OCI-LY1 (cell line): ENCODE measurements around the gene SHKBP1.
"Not testable (repeated sequence)": the region's sequence is repeated elsewhere in the genome, so short reads cannot be mapped to it uniquely, and the experiment has no call there.

Experiments used
- H2AFZ ChIP-seq: fragments of 200-600 bp; sonication (generic), shearing (Covaris generic); 2 replicates; pipeline ENCODE4 v1.6.0; 2014; ENCODE audit warnings: antibody characterized with exemption, mild to moderate bottlenecking, low read length
- H3F3A ChIP-seq: fragments of 200-600 bp; sonication (generic), shearing (Covaris generic); 2 replicates; pipeline ENCODE4 v1.6.0; 2014; ENCODE audit warnings: mild to moderate bottlenecking, antibody characterized with exemption, low read length, moderate library complexity; ENCODE audit not compliant: insufficient read depth
- H3K27ac ChIP-seq: fragments of 200-600 bp; sonication (generic); 2 replicates; pipeline ENCODE4 v1.5.1; 2014; ENCODE audit warnings: low read length, mixed run types, mild to moderate bottlenecking, low read depth; ENCODE audit not compliant: poor library complexity, severe bottlenecking
- H3K27me3 ChIP-seq: fragments of 200-600 bp; sonication (generic); 2 replicates; pipeline ENCODE4 v1.6.0; 2014; ENCODE audit warnings: antibody characterized with exemption, mild to moderate bottlenecking, low read length, moderate library complexity; ENCODE audit not compliant: insufficient read depth
- H3K36me3 ChIP-seq: fragments of 200-600 bp; sonication (generic); 2 replicates; pipeline ENCODE4 v1.6.1; 2014; ENCODE audit warnings: mild to moderate bottlenecking, antibody characterized with exemption, low read length, moderate library complexity, mixed read lengths; ENCODE audit not compliant: insufficient read depth
- H3K4me1 ChIP-seq: fragments of 200-600 bp; sonication (generic); 2 replicates; pipeline ENCODE4 v1.5.1; 2014; ENCODE audit warnings: mild to moderate bottlenecking, low read length, moderate library complexity; ENCODE audit not compliant: insufficient read depth, severe bottlenecking
- H3K4me2 ChIP-seq: fragments of 200-600 bp; sonication (generic), shearing (Covaris generic); 2 replicates; pipeline ENCODE4 v1.6.1; 2014; ENCODE audit warnings: low read length
- H3K4me3 ChIP-seq: fragments of 200-600 bp; sonication (generic); 2 replicates; pipeline ENCODE4 v1.5.1; 2014; ENCODE audit warnings: low read length, low read depth, mild to moderate bottlenecking, mixed read lengths; ENCODE audit not compliant: poor library complexity, severe bottlenecking
- H3K79me2 ChIP-seq: fragments of 200-600 bp; shearing (Covaris generic); 2 replicates; pipeline ENCODE4 v1.6.1; 2016; ENCODE audit warnings: mixed run types, low read length, mixed read lengths; ENCODE audit not compliant: insufficient read depth
- H3K9ac ChIP-seq: fragments of 200-600 bp; sonication (generic), shearing (Covaris generic); 2 replicates; pipeline ENCODE4 v1.6.1; 2014; ENCODE audit warnings: mild to moderate bottlenecking, low read length, mixed read lengths
- H3K9me2 ChIP-seq: fragments of 200-600 bp; sonication (generic), shearing (Covaris generic); 2 replicates; pipeline ENCODE4 v1.6.1; 2014; ENCODE audit warnings: low read depth, mild to moderate bottlenecking, low read length, mixed read lengths
- H3K9me3 ChIP-seq: fragments of 200-600 bp; shearing (Covaris generic); 2 replicates; pipeline ENCODE4 v1.6.1; 2014; ENCODE audit warnings: low read length, mixed read lengths
- H4K20me1 ChIP-seq: fragments of 200-600 bp; sonication (generic), shearing (Covaris generic); 2 replicates; pipeline ENCODE4 v1.6.0; 2016; ENCODE audit warnings: mild to moderate bottlenecking, low read length; ENCODE audit not compliant: insufficient read depth
- EZH2 ChIP-seq: fragments of 200-600 bp; sonication (generic), shearing (Covaris generic); IDR thresholded peaks from 2 replicates; pipeline ENCODE4 v1.8.0; 2017; ENCODE audit warnings: borderline replicate concordance, mixed run types, mild to moderate bottlenecking, antibody characterized with exemption, low read length, moderate library complexity, mixed read lengths
- TF ChIP-seq, protein P1 (sequence below): fragments of 200-600 bp; sonication (generic), shearing (Covaris generic); IDR thresholded peaks from 2 replicates; pipeline ENCODE4 v1.5.1; 2017; ENCODE audit warnings: mild to moderate bottlenecking, antibody characterized with exemption, low read length, moderate library complexity, mixed read lengths

Gene SHKBP1

DNA sequence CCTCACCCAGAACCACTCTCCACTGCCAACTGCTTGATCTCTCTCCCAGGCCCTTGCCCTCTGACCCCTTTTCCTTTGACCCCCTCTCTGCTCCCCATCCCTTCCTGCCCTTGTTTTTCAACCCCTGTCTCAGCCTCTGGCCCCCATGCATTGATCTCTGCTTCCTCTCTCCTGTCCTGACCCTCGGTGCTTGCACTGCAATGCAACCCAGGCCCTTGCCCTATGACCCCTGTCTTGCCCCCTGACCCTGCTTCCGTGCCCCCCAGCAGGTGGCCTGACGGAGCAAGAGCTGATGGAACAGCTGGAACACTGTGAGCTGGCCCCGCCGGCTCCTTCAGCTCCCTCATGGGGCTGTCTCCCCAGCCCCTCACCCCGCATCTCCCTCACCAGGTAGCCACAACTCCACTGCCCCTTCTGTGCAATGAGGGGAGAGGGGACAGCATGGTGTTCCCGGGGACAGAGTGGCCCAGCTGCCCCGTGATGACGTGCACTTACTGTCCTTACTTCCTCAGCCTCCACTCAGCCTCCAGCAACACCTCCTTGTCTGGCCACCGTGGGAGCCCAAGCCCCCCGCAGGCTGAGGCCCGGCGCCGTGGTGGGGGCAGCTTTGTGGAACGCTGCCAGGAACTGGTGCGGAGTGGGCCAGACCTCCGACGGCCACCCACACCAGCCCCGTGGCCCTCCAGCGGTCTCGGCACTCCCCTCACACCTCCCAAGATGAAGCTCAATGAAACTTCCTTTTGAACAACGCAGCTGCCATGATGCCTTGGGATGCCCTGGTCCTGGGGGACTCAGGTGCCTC is 14.0 kb downstream of the SHKBP1 start:
- Histone ChIP-seq H3K4me1 (peaks cover 3% of the 10 kb centered on the region), H4K20me1 (no peaks in the 10 kb centered on the region), H3K27ac (no peak overlapping the region), H2AFZ (no peak overlapping the region), H3K9me2 (no peaks in the 10 kb centered on the region), H3K79me2 (no peaks in the 10 kb centered on the region), H3F3A (no peaks in the 10 kb centered on the region), H3K9me3 (no peaks in the 10 kb centered on the region), H3K36me3 (peaks cover 19% of the 10 kb centered on the region), H3K4me3 (no peak overlapping the region), H3K27me3 (no peaks in the 10 kb centered on the region), H3K9ac (no peak overlapping the region), H3K4me2 (no peak overlapping the region)
- no peak for TF ChIP-seq EZH2
- TF ChIP-seq, protein P1, sequence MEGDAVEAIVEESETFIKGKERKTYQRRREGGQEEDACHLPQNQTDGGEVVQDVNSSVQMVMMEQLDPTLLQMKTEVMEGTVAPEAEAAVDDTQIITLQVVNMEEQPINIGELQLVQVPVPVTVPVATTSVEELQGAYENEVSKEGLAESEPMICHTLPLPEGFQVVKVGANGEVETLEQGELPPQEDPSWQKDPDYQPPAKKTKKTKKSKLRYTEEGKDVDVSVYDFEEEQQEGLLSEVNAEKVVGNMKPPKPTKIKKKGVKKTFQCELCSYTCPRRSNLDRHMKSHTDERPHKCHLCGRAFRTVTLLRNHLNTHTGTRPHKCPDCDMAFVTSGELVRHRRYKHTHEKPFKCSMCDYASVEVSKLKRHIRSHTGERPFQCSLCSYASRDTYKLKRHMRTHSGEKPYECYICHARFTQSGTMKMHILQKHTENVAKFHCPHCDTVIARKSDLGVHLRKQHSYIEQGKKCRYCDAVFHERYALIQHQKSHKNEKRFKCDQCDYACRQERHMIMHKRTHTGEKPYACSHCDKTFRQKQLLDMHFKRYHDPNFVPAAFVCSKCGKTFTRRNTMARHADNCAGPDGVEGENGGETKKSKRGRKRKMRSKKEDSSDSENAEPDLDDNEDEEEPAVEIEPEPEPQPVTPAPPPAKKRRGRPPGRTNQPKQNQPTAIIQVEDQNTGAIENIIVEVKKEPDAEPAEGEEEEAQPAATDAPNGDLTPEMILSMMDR = no peak

GRCh38 chr19:40591724-40592123 is 15.1 kb downstream of the SHKBP1 start:
- H3K4me1 ChIP-seq = not testable (repeated sequence)

DNA sequence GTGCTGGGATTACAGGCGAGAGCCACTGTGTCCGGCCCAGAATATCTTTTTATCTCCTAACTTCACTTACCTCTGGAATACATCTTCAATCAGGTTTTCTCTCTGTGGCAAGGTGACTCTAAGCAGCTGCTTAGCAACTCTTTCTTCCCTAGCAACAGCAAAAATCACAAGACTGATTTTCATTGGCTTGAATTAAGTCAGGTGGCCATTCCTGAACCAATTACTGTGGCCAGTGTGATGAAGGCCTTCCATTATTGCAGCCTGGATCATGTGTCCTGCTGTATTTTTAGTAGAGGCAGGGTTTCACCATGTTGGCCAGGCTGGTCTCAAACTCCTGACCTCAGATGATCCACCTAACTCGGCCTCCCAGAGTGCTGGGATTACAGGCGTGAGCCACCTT is 15.5 kb downstream of the SHKBP1 start:
- no peaks in the 10 kb centered on the region for H3K79me2 ChIP-seq
- H3K9ac ChIP-seq = no peak overlapping the region
- H3K9me2 ChIP-seq = no peaks in the 10 kb centered on the region
- no peaks in the 10 kb centered on the region for H4K20me1 ChIP-seq
- TF ChIP-seq EZH2 = no peak
- TF ChIP-seq, protein P1 = no peak
- no peak overlapping the region for H3K4me3 ChIP-seq
- H3K27me3 ChIP-seq = no peaks in the 10 kb centered on the region
- no peaks in the 10 kb centered on the region for H3K9me3 ChIP-seq
- H3K27ac ChIP-seq = no peak overlapping the region
- H3K4me1 ChIP-seq = peaks cover 3% of the 10 kb centered on the region
- H3K4me2 ChIP-seq = no peak overlapping the region
- H3F3A ChIP-seq = no peaks in the 10 kb centered on the region
- no peak overlapping the region for H2AFZ ChIP-seq
- peaks cover 11% of the 10 kb centered on the region; the same call in 1 of the 2 replicates for H3K36me3 ChIP-seq

More at GRCh38 chr19:40591724-40592123, 15.1 kb downstream of the SHKBP1 start:
- not testable (repeated sequence) for H3K9me3 ChIP-seq, H3K79me2 ChIP-seq, H3K9ac ChIP-seq, H3K4me2 ChIP-seq, H3K4me3 ChIP-seq, H2AFZ ChIP-seq, H3K27me3 ChIP-seq, H4K20me1 ChIP-seq, H3K9me2 ChIP-seq, H3K27ac ChIP-seq, H3F3A ChIP-seq
- peaks cover 16% of the 10 kb centered on the region for H3K36me3 ChIP-seq

- Histone ChIP-seq H3K79me2 (no peaks in the 10 kb centered on the region), H3K9ac (no peak overlapping the region), H3K36me3 (no peaks in the 10 kb centered on the region), H3F3A (no peaks in the 10 kb centered on the region), H3K4me3 (no peak overlapping the region), H2AFZ (no peak overlapping the region), H3K9me3 (no peaks in the 10 kb centered on the region), H3K27me3 (no peaks in the 10 kb centered on the region), H3K4me1 (peaks cover 8% of the 10 kb centered on the region), H3K4me2 (no peak overlapping the region; the same call in 1 of the 2 replicates), H3K9me2 (no peaks in the 10 kb centered on the region), H3K27ac (no peak overlapping the region), H4K20me1 (no peaks in the 10 kb centered on the region)
- TF ChIP-seq, protein P1 = no peak
- TF ChIP-seq EZH2 = no peak
These were observed 17.6 kb downstream of the SHKBP1 start for GRCh38 chr19:40594255-40594654.
